HepG2 (cell line): ENCODE measurements around the gene TACC3. TPM values are rescaled to one million over a fixed set of nuclear protein-coding genes. Genes with fewer than 3 reads are reported as not detected.

Experiments used
- ATAC-seq: fragments of 200-7000 bp; cut with Tn5 transposase; 3 replicates; pipeline ENCODE4 v1.9.1; 2020; ENCODE audit warnings: mild to moderate bottlenecking, moderate library complexity
- BruUV-seq: library from RNA; stranded (reverse); fragments of 400-500 nt; replicated peaks from 2 replicates; lab custom pipeline; 2021; lab: Mats Ljungman, UMichigan
- CTCF ChIA-PET: fragments of 300-600 bp; formaldehyde crosslinking; extraction: SDS; loops from one replicate; lab custom pipeline; 2021; ENCODE audit warnings: low total read pairs, inconsistent platforms, low intra/inter-chr PET ratio; lab: Yijun Ruan, JAX
- POLR2A ChIA-PET: fragments of 350-600 bp; sonication (Branson Sonifier 250); formaldehyde crosslinking; loops from one replicate; lab custom pipeline; 2020; ENCODE audit warnings: antibody characterized with exemption, inconsistent platforms; lab: Yijun Ruan, JAX
- DNase-seq: peaks from one replicate; pipeline ENCODE4 v3.0.0-alpha.2; 2015; ENCODE audit warnings: low spot score
- FAIRE-seq: peaks from 3 replicates; lab custom pipeline; 2011; peaks lifted over from hg19 to GRCh38; lab: Jason Lieb, UNC
- H2AFZ ChIP-seq: one replicate; pipeline ENCODE4 v1.6.1; 2011; ENCODE audit warnings: low read length, inconsistent platforms
- H3K27ac ChIP-seq: fragments of 300-600 bp; 3 replicates; pipeline ENCODE4 v1.8.0; 2011; ENCODE audit warnings: mixed run types, mild to moderate bottlenecking, mixed read lengths, low read length, inconsistent platforms; ENCODE audit not compliant: insufficient read depth; ENCODE audit errors: extremely low read length
- H3K27me3 ChIP-seq, 2 experiments: fragments of 200-600 bp in 1 of 2; 2 replicates in 1 of 2; 3 replicates in 1 of 2; pipeline versions ENCODE4 v1.6.0 to v1.8.0; 2011; ENCODE audit warnings: low read length in 2 of 2, mild to moderate bottlenecking in 2 of 2, moderate library complexity in 2 of 2, inconsistent platforms in 1 of 2; ENCODE audit not compliant: insufficient read depth in 2 of 2, control insufficient read depth in 1 of 2
- H3K36me3 ChIP-seq, 2 experiments: fragments of 200-600 bp in 1 of 2; replicated peaks in 1 of 2; 2 replicates in 1 of 2; 3 replicates in 1 of 2; pipeline versions ENCODE4 v1.5.1 to v1.8.0; 2011; ENCODE audit warnings: low read length in 2 of 2, inconsistent platforms in 1 of 2; ENCODE audit not compliant: insufficient read depth in 2 of 2, control insufficient read depth in 1 of 2
- H3K4me1 ChIP-seq: 2 replicates; pipeline ENCODE4 v1.5.1; 2012; ENCODE audit warnings: low read length, inconsistent platforms; ENCODE audit not compliant: insufficient read depth
- H3K4me2 ChIP-seq: 2 replicates; pipeline ENCODE4 v1.6.0; 2011; ENCODE audit warnings: low read depth, low read length, inconsistent platforms
- H3K4me3 ChIP-seq, 3 experiments: fragments of 200-600 bp in 1 of 3; sonication (generic), shearing (Covaris generic) in 1 of 3; replicated peaks in 1 of 3; 2 replicates each; pipeline ENCODE4 v1.5.1; 2011 to 2016; ENCODE audit warnings: low read length in 3 of 3, inconsistent platforms in 2 of 3, low read depth in 2 of 3, mild to moderate bottlenecking in 2 of 3, control low read depth in 1 of 3, mixed read lengths in 1 of 3; ENCODE audit not compliant: insufficient read depth in 1 of 3
- H3K79me2 ChIP-seq: one replicate; pipeline ENCODE4 v1.6.1; 2011; ENCODE audit warnings: low read length, inconsistent platforms; ENCODE audit not compliant: insufficient read depth
- H3K9ac ChIP-seq: 2 replicates; pipeline ENCODE4 v1.6.0; 2011; ENCODE audit warnings: mild to moderate bottlenecking, low read depth, low read length, inconsistent platforms; ENCODE audit not compliant: insufficient read depth
- H3K9me3 ChIP-seq: 2 replicates; pipeline ENCODE4 v1.5.1; 2012; ENCODE audit warnings: mild to moderate bottlenecking, low read length
- H4K20me1 ChIP-seq: 2 replicates; pipeline ENCODE4 v1.6.0; 2011; ENCODE audit warnings: inconsistent platforms, mild to moderate bottlenecking, low read length, moderate library complexity; ENCODE audit not compliant: insufficient read depth
- BCL3 ChIP-seq: sonication (generic); formaldehyde crosslinking; IDR thresholded peaks from 2 replicates; pipeline ENCODE4 v1.5.1; 2020; ENCODE audit warnings: mild to moderate bottlenecking, missing genetic modification reagents, moderate library complexity
- ETV5 ChIP-seq: IDR thresholded peaks from 2 replicates; pipeline ENCODE4 v1.6.1; 2018; ENCODE audit warnings: missing biosample characterization, missing genetic modification reagents, inconsistent platforms, borderline replicate concordance
- NFKBIZ ChIP-seq: IDR thresholded peaks from 2 replicates; pipeline ENCODE4 v1.6.1; 2018; ENCODE audit warnings: missing genetic modification reagents, missing compliant biosample characterization
- POLR2G ChIP-seq: fragments of 200-400 bp; formaldehyde crosslinking; IDR thresholded peaks from 2 replicates; pipeline ENCODE4 v1.6.1; 2018; ENCODE audit warnings: mild to moderate bottlenecking, low read depth, low read length, moderate library complexity
- RARA ChIP-seq: IDR thresholded peaks from 2 replicates; pipeline ENCODE4 v1.6.1; 2016; ENCODE audit warnings: missing genetic modification reagents, missing compliant biosample characterization
- SETDB1 ChIP-seq: sonication (generic); formaldehyde crosslinking; IDR thresholded peaks from 2 replicates; pipeline ENCODE4 v1.5.1; 2020; ENCODE audit warnings: missing genetic modification reagents, mild to moderate bottlenecking, borderline replicate concordance
- USF2 ChIP-seq, 2 experiments: sonication (generic) in 1 of 2; formaldehyde crosslinking in 1 of 2; IDR thresholded peaks; 2 replicates each; pipeline versions ENCODE4 v1.5.1 to v1.6.1; 2011 to 2020; ENCODE audit warnings: borderline replicate concordance in 1 of 2, low read depth in 1 of 2, low read length in 1 of 2, mild to moderate bottlenecking in 1 of 2, missing genetic modification reagents in 1 of 2, moderate library complexity in 1 of 2
- ZFP36L1 ChIP-seq: sonication (generic); formaldehyde crosslinking; IDR thresholded peaks from 2 replicates; pipeline ENCODE4 v1.8.0; 2022; ENCODE audit warnings: mild to moderate bottlenecking, missing genetic modification reagents, moderate library complexity
- ZNF326 ChIP-seq: sonication (generic); formaldehyde crosslinking; IDR thresholded peaks from 2 replicates; pipeline ENCODE4 v1.4.0; 2020; ENCODE audit warnings: missing genetic modification reagents, borderline replicate concordance
- WGBS: methylation state at CpG from one replicate; pipeline ENCODE4 v1.1.6; 2017; ENCODE audit warnings: low lambda C conversion rate; 5-methylcytosine and 5-hydroxymethylcytosine counted together
- in situ Hi-C: cut with HindIII; loops from 2 replicates; pipeline ENCODE4 v1.10.0; 2017; ENCODE audit warnings: low pct_unique_long_range_greater_than_20kb; ENCODE audit not compliant: extremely low pct_ligation_motif_present
- intact Hi-C: fragments of 100-400 bp; cut with micrococcal nuclease; formaldehyde crosslinking; loops from one replicate; pipeline ENCODE4 v1.10.0; 2022; ENCODE audit not compliant: unreplicated experiment
- polyA plus RNA-seq, 8 experiments: library from polyadenylated mRNA; depleted of rRNA in 3 of 8; stranded (reverse) in 7 of 8; unstranded in 1 of 8; fragments of >200 nt; fragmentation: Illumina TruSeq in 4 of 8; extraction: Trizol in 4 of 8; gene quantifications; 2 replicates each; pipeline versions ENCODE4 v1.2.1 to v1.2.3, GENCODE V29; 2011 to 2016; ENCODE audit warnings: low read depth in 4 of 8, missing spikeins in 1 of 8, mixed read lengths in 1 of 8; ENCODE audit not compliant: insufficient read depth in 1 of 8
- total RNA-seq, 5 experiments: library from RNA; depleted of rRNA; stranded (reverse); fragments of >200 nt; fragmentation: Illumina TruSeq; extraction: Trizol; gene quantifications; 2 replicates each; pipeline ENCODE4 v1.2.3, GENCODE V29; 2016; ENCODE audit warnings: low read depth in 1 of 5

The TACC3 gene
- total and polyA plus RNA-seq, 2 of the 13 experiments (the other 11 are each of a cell fraction or from before 2014, with no cell fraction given), result 20.3 to 21.2 TPM

- in situ Hi-C loops, result no loop called here
- no peak for FAIRE-seq
- Histone ChIP-seq H3K79me2 (no peaks in the 10 kb centered on the region), H3K36me3 (no peaks in the 10 kb centered on the region), H3K9ac (peak overlapping the region; percentile 71), H3K9me3 (no peaks in the 10 kb centered on the region), H3K27ac (peak overlapping the region; percentile 93), H3K4me3 (peak overlapping the region; percentile 42 to 71 (median 55); a peak in 4 of 6 replicates), H3K4me2 (peak overlapping the region; percentile 88), H4K20me1 (no peaks in the 10 kb centered on the region), H2AFZ (no peak overlapping the region), H3K4me1 (peaks cover 79% of the 10 kb centered on the region), H3K27me3 (no peaks in the 10 kb centered on the region)
- ChIA-PET POLR2A (interaction anchor here (1.4 to 34.3 kb wide), 7 partner anchors 8 to 43 kb away, joined by 4 to 1258 read pairs (median 29); partner anchors contain the start of gene FGFR3), CTCF (interaction anchor here (2.0 kb wide), 1 partner anchor 17 kb away, joined by 6 read pairs; no protein-coding TSS in a partner anchor)
- no TSS peak for BruUV-seq
- 0% methylated on average over 3 of the region's 10 CpGs for WGBS
- intact Hi-C loops, result loop anchor here (2.0 kb wide), 2 partner anchors 17 to 19 kb away; no protein-coding TSS in a partner anchor
- ATAC-seq, result peak; percentile 0; the same call in 1 of the 3 replicates
- DNase-seq, result no peak
- TF ChIP-seq ZNF326 (CRISPR knock-in tag) (peak; percentile 88; the same call in 1 of the 2 replicates), USF2 (IDR thresholded peaks at IDR 0.05; ENCODE audit: low read depth, low read length) (peak; percentile 78), USF2 (CRISPR knock-in tag; IDR thresholded peaks at IDR 0.05; ENCODE audit: borderline replicate concordance) (0 out of 2 replicates have a peak, but pooled peaks have one; percentile 65), ZFP36L1 (no peak), ETV5 (CRISPR knock-in tag) (0 out of 2 replicates have a peak, but pooled peaks have one; percentile 9), SETDB1 (CRISPR knock-in tag) (no peak), BCL3 (CRISPR knock-in tag) (0 out of 2 replicates have a peak, but pooled peaks have one; percentile 56), POLR2G (0 out of 2 replicates have a peak, but pooled peaks have one; percentile 37), NFKBIZ (CRISPR knock-in tag) (no peak), RARA (CRISPR knock-in tag) (0 out of 2 replicates have a peak, but pooled peaks have one; percentile 19)
These were observed 44.2 kb downstream of the TACC3 start for GRCh38 chr4:1765409-1766072.
